Limb (tissue), 2 donors: ENCODE data around the gene SLC29A3.
A peak's percentile ranks its signal among the peaks of the same experiment; 100 is the strongest.

Experiments used
- DNase-seq, 2 donors: peaks; one replicate each; pipeline ENCODE4 v3.0.0-alpha.2; 2016; ENCODE audit errors: extremely low spot score in 2 of 2

Gene SLC29A3

GRCh38 chr10:71321386-71321785, 2.3 kb downstream of the SLC29A3 start:
- no peak for DNase-seq

- DNase-seq, result no peak
Observed at GRCh38 chr10:71323407-71323806, 4.3 kb downstream of the SLC29A3 start.

- no peak for DNase-seq
Observed at GRCh38 chr10:71324743-71325142, 5.7 kb downstream of the SLC29A3 start.

- DNase-seq, result no peak
Observed at GRCh38 chr10:71325267-71325666, 6.2 kb downstream of the SLC29A3 start.

GRCh38 chr10:71326464-71326881, 7.4 kb downstream of the SLC29A3 start:
- peak in 1 of 2 donors; percentile 48 for DNase-seq

GRCh38 chr10:71330789-71331404, 11.8 kb downstream of the SLC29A3 start:
- DNase-seq, result no peak

GRCh38 chr10:71331736-71332135, 12.7 kb downstream of the SLC29A3 start:
- DNase-seq, result no peak

- DNase-seq, result no peak
Observed at GRCh38 chr10:71332466-71332865, 13.4 kb downstream of the SLC29A3 start.

GRCh38 chr10:71333129-71333887, 14.2 kb downstream of the SLC29A3 start:
- no peak for DNase-seq

- no peak for DNase-seq
Observed at GRCh38 chr10:71334221-71334791, 15.2 kb downstream of the SLC29A3 start.

- no peak for DNase-seq
Observed at GRCh38 chr10:71335173-71335708, 16.2 kb downstream of the SLC29A3 start.

- DNase-seq, result no peak
Observed at GRCh38 chr10:71336632-71337031, 17.6 kb downstream of the SLC29A3 start.

GRCh38 chr10:71337219-71337701, 18.2 kb downstream of the SLC29A3 start:
- DNase-seq, result no peak

- no peak for DNase-seq
Observed at GRCh38 chr10:71338728-71339495, 19.9 kb downstream of the SLC29A3 start.

- DNase-seq, result no peak
Observed at GRCh38 chr10:71339796-71340589, 20.9 kb downstream of the SLC29A3 start.

GRCh38 chr10:71342573-71343391, 23.7 kb downstream of the SLC29A3 start:
- no peak for DNase-seq

- peak in 1 of 2 donors; percentile 29 for DNase-seq
Observed at GRCh38 chr10:71343392-71343773, 24.3 kb downstream of the SLC29A3 start.

GRCh38 chr10:71344154-71344925, 25.3 kb downstream of the SLC29A3 start:
- no peak for DNase-seq

- no peak for DNase-seq
Observed at GRCh38 chr10:71344993-71345480, 26.0 kb downstream of the SLC29A3 start.
